Lung (tissue), 16 donors: ENCODE measurements around the gene NDUFB4. TPM values are rescaled to one million over a fixed set of nuclear protein-coding genes. Genes with fewer than 3 reads are reported as not detected.

ENCODE experiments used
- ATAC-seq: fragments of 200-7000 bp; cut with Tn5 transposase; one replicate; pipeline ENCODE4 v1.9.1; 2020; ENCODE audit warnings: moderate number of reproducible peaks; ENCODE audit not compliant: insufficient read depth, low FRiP score
- DNase-seq, 3 donors: peaks; one replicate each; pipeline ENCODE4 v3.0.0-alpha.2; 2013 to 2017
- H3K27ac ChIP-seq, 2 donors: one replicate each; pipeline ENCODE4 v1.5.1; 2013; ENCODE audit warnings: mild to moderate bottlenecking in 2 of 2, moderate library complexity in 2 of 2, control low read depth in 1 of 2, inconsistent platforms in 1 of 2, low read depth in 1 of 2, low read length in 1 of 2
- H3K27me3 ChIP-seq, 3 donors: one replicate each; pipeline ENCODE4 v1.5.1; 2013; ENCODE audit warnings: low read length in 2 of 3; ENCODE audit not compliant: control insufficient read depth in 3 of 3, insufficient read depth in 3 of 3
- H3K36me3 ChIP-seq, 4 donors: one replicate each; pipeline ENCODE4 v1.5.1; 2013; ENCODE audit warnings: low read length in 4 of 4, mild to moderate bottlenecking in 1 of 4, moderate library complexity in 1 of 4; ENCODE audit not compliant: control insufficient read depth in 4 of 4, insufficient read depth in 4 of 4
- H3K4me1 ChIP-seq, 5 donors: one replicate each; pipeline ENCODE4 v1.5.1; 2013; ENCODE audit warnings: low read length in 5 of 5, mild to moderate bottlenecking in 2 of 5, moderate library complexity in 1 of 5; ENCODE audit not compliant: control insufficient read depth in 5 of 5, insufficient read depth in 5 of 5
- H3K4me3 ChIP-seq: one replicate; pipeline ENCODE4 v1.5.1; 2013; ENCODE audit warnings: mild to moderate bottlenecking, control low read depth, moderate library complexity
- H3K9ac ChIP-seq, 2 donors: one replicate each; pipeline ENCODE4 v1.5.1; 2013; ENCODE audit warnings: low read length in 2 of 2, control low read depth in 1 of 2; ENCODE audit not compliant: insufficient read depth in 1 of 2
- H3K9me3 ChIP-seq, 4 donors: one replicate each; pipeline ENCODE4 v1.5.1; 2013; ENCODE audit warnings: low read length in 3 of 4, mild to moderate bottlenecking in 1 of 4, moderate library complexity in 1 of 4; ENCODE audit not compliant: control insufficient read depth in 4 of 4, insufficient read depth in 3 of 4
- WGBS, 2 donors: extraction: QIAGEN DNeasy Blood & Tissue Kit; methylation state at CpG; one replicate each; pipeline ENCODE4 v1.1.7; 2013; 5-methylcytosine and 5-hydroxymethylcytosine counted together
- long read RNA-seq, 5 donors: transcript quantifications; one replicate each; lab custom pipeline, GENCODE V29; 2026
- polyA plus RNA-seq, 2 donors: library from polyadenylated mRNA; stranded (reverse); fragments of 200-250 nt; gene quantifications; one replicate each; pipeline ENCODE4 v1.2.1, GENCODE V29; 2013
- total RNA-seq, 2 donors: library from RNA; depleted of rRNA in 1 of 2; stranded (reverse); fragments of >200 nt in 1 of 2; gene quantifications; one replicate each; pipeline ENCODE4 v1.2.1, GENCODE V29; 2014 to 2021
- TF ChIP-seq, protein P1 (sequence below): IDR thresholded peaks from 2 replicates; pipeline ENCODE4 v1.5.1; 2012; ENCODE audit warnings: mild to moderate bottlenecking; ENCODE audit errors: control extremely low read depth, extremely low read depth
- donor health status: control.
- donor health status: control.
- donor health status: Bipolar disorder and iron deficiency.
- donor health status: healthy.
- donor health status: DM: yes; HTN: yes; CAD: no.

The NDUFB4 gene
- total RNA-seq, result 10 to 100 TPM; 73.4 to 86.8 TPM
- polyA plus RNA-seq, result 100 to 1,000 TPM; 119 to 341 TPM
- long read RNA-seq, donor 1, transcript NDUFB4-206 (2 exons, 425 nt), result minor isoform, 10 of 194 reads
- long read RNA-seq, donor 1, transcript NDUFB4-201 (3 exons, 671 nt), result major isoform, 172 of 194 reads
- long read RNA-seq, donor 1, partial matches to known transcripts, result 6 of 194 reads
- long read RNA-seq, donor 1, other reads (novel, unspliced or antisense), result 0 of 194 reads
- long read RNA-seq, donor 2, transcript NDUFB4-206 (2 exons, 425 nt), result minor isoform, 9 of 103 reads
- long read RNA-seq, donor 2, transcript NDUFB4-201 (3 exons, 671 nt), result major isoform, 93 of 103 reads
- long read RNA-seq, donor 2, partial matches to known transcripts, result 0 of 103 reads
- long read RNA-seq, donor 2, other reads (novel, unspliced or antisense), result 0 of 103 reads
- long read RNA-seq, donor 3, transcript NDUFB4-201 (3 exons, 671 nt), result major isoform, 104 of 114 reads
- long read RNA-seq, donor 3, transcript NDUFB4-206 (2 exons, 425 nt), result minor isoform, 7 of 114 reads
- long read RNA-seq, donor 3, partial matches to known transcripts, result 0 of 114 reads
- long read RNA-seq, donor 3, other reads (novel, unspliced or antisense), result 0 of 114 reads
- long read RNA-seq, donor 4, transcript NDUFB4-201 (3 exons, 671 nt), result major isoform, 85 of 100 reads
- long read RNA-seq, donor 4, transcript NDUFB4-206 (2 exons, 425 nt), result minor isoform, 9 of 100 reads
- long read RNA-seq, donor 4, partial matches to known transcripts, result 0 of 100 reads
- long read RNA-seq, donor 4, other reads (novel, unspliced or antisense), result 0 of 100 reads
- long read RNA-seq, donor 5, transcript NDUFB4-206 (2 exons, 425 nt), result minor isoform, 21 of 191 reads
- long read RNA-seq, donor 5, transcript NDUFB4-201 (3 exons, 671 nt), result major isoform, 164 of 191 reads
- long read RNA-seq, donor 5, partial matches to known transcripts, result 0 of 191 reads
- long read RNA-seq, donor 5, other reads (novel, unspliced or antisense), result 0 of 191 reads

DNA sequence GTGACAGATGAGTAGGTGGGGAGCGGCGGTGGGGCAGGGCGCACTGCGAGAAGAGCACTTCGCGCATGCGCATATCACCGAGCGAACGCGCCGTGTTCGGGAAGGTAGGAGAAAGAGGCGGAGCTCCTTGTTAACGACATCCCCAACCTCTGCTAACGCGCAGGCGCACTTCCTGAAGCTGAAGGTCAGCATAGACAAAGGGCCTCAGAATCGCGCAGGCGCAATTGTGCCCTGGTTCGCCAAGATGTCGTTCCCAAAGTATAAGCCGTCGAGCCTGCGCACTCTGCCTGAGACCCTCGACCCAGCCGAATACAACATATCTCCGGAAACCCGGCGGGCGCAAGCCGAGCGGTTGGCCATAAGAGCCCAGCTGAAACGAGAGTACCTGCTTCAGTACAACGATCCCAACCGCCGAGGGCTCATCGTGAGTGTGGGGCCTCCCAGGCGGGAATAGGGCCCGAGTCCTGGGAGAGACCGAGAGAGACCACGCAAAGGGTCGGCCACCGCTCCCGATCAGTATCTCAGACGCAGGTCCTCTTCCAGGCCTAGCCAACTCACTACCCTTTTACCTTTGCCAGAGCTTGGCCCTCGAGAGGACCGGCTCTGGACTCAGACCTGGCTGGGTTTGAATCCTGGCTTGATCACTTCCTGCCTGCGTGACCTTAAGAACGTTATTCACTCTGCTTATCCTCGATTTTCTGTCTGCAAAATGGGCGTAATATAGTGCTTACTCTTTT, at the start of gene NDUFB4:
NDUFB4 (plus strand) TSS at position 221 of the 737 bp plus-strand sequence; CDS start at position 245, 24 bp downstream.
- Histone ChIP-seq H3K4me3 (peak within 1 kb of the TSS; percentile 86), H3K9ac (peak within 1 kb of the TSS; percentile 95 to 98), H3K36me3 (peaks cover 0 to 13% (median 9%) of the 10 kb centered on the region in 4 donors), H3K9me3 (no peaks in the 10 kb centered on the region), H3K27ac (peak within 1 kb of the TSS; percentile 86 to 95), H3K4me1 (peaks cover 0 to 22% (median 16%) of the 10 kb centered on the region in 5 donors), H3K27me3 (no peaks in the 10 kb centered on the region)
- DNase-seq (peak; percentile 99), ATAC-seq (peak; percentile 99)
- 0% methylated on average over 51 to 53 of the region's 53 CpGs for WGBS, 2 donors
- TF ChIP-seq, protein P1, sequence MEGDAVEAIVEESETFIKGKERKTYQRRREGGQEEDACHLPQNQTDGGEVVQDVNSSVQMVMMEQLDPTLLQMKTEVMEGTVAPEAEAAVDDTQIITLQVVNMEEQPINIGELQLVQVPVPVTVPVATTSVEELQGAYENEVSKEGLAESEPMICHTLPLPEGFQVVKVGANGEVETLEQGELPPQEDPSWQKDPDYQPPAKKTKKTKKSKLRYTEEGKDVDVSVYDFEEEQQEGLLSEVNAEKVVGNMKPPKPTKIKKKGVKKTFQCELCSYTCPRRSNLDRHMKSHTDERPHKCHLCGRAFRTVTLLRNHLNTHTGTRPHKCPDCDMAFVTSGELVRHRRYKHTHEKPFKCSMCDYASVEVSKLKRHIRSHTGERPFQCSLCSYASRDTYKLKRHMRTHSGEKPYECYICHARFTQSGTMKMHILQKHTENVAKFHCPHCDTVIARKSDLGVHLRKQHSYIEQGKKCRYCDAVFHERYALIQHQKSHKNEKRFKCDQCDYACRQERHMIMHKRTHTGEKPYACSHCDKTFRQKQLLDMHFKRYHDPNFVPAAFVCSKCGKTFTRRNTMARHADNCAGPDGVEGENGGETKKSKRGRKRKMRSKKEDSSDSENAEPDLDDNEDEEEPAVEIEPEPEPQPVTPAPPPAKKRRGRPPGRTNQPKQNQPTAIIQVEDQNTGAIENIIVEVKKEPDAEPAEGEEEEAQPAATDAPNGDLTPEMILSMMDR, result no peak

DNA sequence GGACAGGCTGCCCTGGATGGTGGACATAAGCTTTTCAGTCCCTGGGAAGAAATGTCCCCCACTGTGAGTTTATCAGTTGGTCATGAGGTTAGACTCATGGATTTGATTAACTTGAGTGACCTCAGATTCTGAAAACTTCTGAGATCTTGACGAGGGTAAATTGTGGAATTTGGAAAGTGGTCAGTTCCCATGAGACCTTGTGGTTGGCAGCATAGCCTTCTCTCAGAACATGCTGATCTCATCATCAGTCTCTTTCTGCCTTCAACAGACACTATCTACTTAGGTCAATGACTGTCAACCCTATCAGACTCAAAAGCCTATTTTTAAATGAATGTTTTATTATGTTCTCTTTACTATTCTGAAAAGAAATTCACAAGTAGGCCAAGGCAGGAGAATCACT, 45.6 kb upstream of the NDUFB4 start:
- TF ChIP-seq, protein P1, result no peak
- ATAC-seq (no peak), DNase-seq (no peak)
- Histone ChIP-seq H3K27ac (no peak overlapping the region), H3K27me3 (no peaks in the 10 kb centered on the region), H3K9me3 (no peaks in the 10 kb centered on the region), H3K4me1 (peaks cover 0 to 8% (median 0%) of the 10 kb centered on the region in 5 donors), H3K36me3 (no peaks in the 10 kb centered on the region), H3K4me3 (no peak overlapping the region), H3K9ac (no peak overlapping the region)
- 67 to 68% methylated on average over 1 of the region's 1 CpG for WGBS, 2 donors

DNA sequence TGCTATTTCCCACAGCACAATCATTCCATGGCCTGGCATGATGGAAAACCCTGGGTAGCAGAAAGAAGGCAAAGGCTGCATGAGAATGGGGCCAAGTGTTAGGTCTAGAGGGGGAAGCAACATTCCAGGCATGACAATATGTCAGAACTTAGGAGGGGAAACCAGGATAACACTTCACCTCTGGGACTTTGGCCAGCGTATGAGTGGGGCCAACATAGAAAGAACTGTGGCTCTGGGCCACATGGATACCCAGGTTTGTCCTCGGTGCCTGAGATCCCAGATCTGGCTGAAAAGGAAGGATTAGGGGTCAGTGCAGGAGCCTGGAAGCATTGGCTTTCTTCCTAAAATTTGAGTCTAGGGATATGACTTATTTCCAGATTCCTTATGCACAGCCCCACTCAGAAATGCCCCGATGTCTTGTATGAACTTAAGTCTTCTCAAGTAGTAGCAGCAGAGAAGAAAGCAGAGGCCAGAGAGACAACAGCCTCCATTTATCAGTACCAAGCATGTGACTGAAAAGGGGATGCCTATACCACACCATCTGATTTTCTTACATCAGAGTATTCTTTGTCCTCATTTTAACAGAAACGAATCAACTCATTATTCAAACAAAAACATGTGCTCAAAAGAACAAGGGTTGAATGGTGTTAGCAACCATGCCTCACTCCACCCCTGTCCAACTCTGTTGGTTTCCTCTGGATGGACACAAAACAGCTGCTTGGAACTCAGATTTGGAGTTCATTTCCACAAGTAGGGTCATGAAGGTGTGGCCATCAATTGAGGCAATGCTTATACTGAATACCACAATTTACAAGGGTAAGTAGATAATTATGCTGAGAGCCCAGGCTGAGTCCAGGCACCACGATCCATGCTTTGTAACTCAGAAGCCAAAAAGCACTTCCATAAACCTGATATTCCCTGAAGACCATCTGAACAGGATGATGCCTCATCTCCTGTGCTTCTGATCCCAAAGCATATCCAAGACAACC, 43.7 kb upstream of the NDUFB4 start:
- Histone ChIP-seq H3K27me3 (no peaks in the 10 kb centered on the region), H3K4me3 (no peak overlapping the region), H3K27ac (no peak overlapping the region), H3K9ac (no peak overlapping the region), H3K36me3 (no peaks in the 10 kb centered on the region), H3K9me3 (no peaks in the 10 kb centered on the region), H3K4me1 (peaks cover 0 to 11% (median 0%) of the 10 kb centered on the region in 5 donors)
- no peak for ATAC-seq
- no peak for DNase-seq
- TF ChIP-seq, protein P1, result no peak
- WGBS, 2 donors, result 82 to 89% methylated on average over 5 of the region's 5 CpGs
